Spleen (tissue), 11 donors: ENCODE results near the gene OR8K3. TPM values are rescaled to one million over a fixed set of nuclear protein-coding genes. Genes with fewer than 3 reads are reported as not detected.

Experiments
- DNase-seq: peaks from one replicate; pipeline ENCODE4 v3.0.0-alpha.2; 2020
- H3K27ac ChIP-seq, 8 donors: fragments of 200-600 bp; sonication (generic) in 7 of 8; 1 replicate in 4 of 8; 2 replicates in 4 of 8; pipeline versions ENCODE4 v1.5.0 to v1.8.0; 2016 to 2021; ENCODE audit warnings: inconsistent platforms in 4 of 8, mild to moderate bottlenecking in 4 of 8, moderate library complexity in 1 of 8
- H3K27me3 ChIP-seq, 7 donors: fragments of 200-600 bp; sonication (generic) in 6 of 7; replicated peaks in 1 of 7; 1 replicate in 4 of 7; 2 replicates in 3 of 7; pipeline versions ENCODE4 v1.5.0 to v1.8.0; 2016 to 2021; ENCODE audit warnings: inconsistent platforms in 3 of 7, mild to moderate bottlenecking in 1 of 7
- H3K36me3 ChIP-seq, 6 donors: fragments of 200-600 bp; sonication (generic) in 5 of 6; 1 replicate in 4 of 6; 2 replicates in 2 of 6; pipeline versions ENCODE4 v1.5.0 to v1.8.0; 2016 to 2021; ENCODE audit warnings: inconsistent platforms in 2 of 6
- H3K4me1 ChIP-seq, 6 donors: fragments of 200-600 bp; sonication (generic) in 5 of 6; 1 replicate in 3 of 6; 2 replicates in 3 of 6; pipeline versions ENCODE4 v1.5.0 to v1.8.0; 2016 to 2021; ENCODE audit warnings: inconsistent platforms in 3 of 6
- H3K4me3 ChIP-seq, 8 donors: fragments of 200-600 bp; sonication (generic) in 7 of 8; 1 replicate in 4 of 8; 2 replicates in 4 of 8; pipeline versions ENCODE4 v1.5.0 to v1.8.0; 2016 to 2021; ENCODE audit warnings: inconsistent platforms in 4 of 8, mild to moderate bottlenecking in 4 of 8, moderate library complexity in 2 of 8
- H3K9me3 ChIP-seq, 8 donors: fragments of 200-600 bp; sonication (generic) in 7 of 8; 1 replicate in 4 of 8; 2 replicates in 4 of 8; pipeline versions ENCODE4 v1.5.0 to v1.8.0; 2016 to 2021; ENCODE audit warnings: inconsistent platforms in 4 of 8
- CTCF ChIP-seq, 11 experiments: fragments of 200-600 bp in 7 of 11; fragments of 450-650 bp in 4 of 11; sonication (generic) in 4 of 11; IDR thresholded peaks in 8 of 11; conservative IDR thresholded peaks in 3 of 11; 1 replicate in 7 of 11; 2 replicates in 4 of 11; pipeline versions ENCODE4 v1.4.0 to v1.8.0; 2016 to 2021; ENCODE audit warnings: antibody characterized with exemption in 11 of 11, inconsistent platforms in 4 of 11, mild to moderate bottlenecking in 1 of 11
- POLR2A ChIP-seq, 3 donors: fragments of 450-650 bp; IDR thresholded peaks; one replicate each; pipeline ENCODE4 v1.5.1; 2017; ENCODE audit warnings: antibody characterized with exemption in 3 of 3, mild to moderate bottlenecking in 1 of 3
- POLR2AphosphoS5 ChIP-seq, 3 donors: sonication (generic); formaldehyde crosslinking; IDR thresholded peaks; one replicate each; pipeline ENCODE4 v1.5.1; 2017; ENCODE audit warnings: antibody characterized with exemption in 3 of 3
- WGBS, 5 donors: extraction: QIAGEN DNeasy Blood & Tissue Kit in 3 of 5; methylation state at CpG; one replicate each; pipeline versions ENCODE4 v1.1.5 to v1.1.7; 2013 to 2018; 5-methylcytosine and 5-hydroxymethylcytosine counted together
- intact Hi-C: fragments of 100-400 bp; cut with DNase I; formaldehyde crosslinking; loops from one replicate; pipeline ENCODE4 v1.15.0; 2023; ENCODE audit warnings: low total_unique reads
- polyA plus RNA-seq, 3 donors: library from polyadenylated mRNA; stranded (reverse); fragments of 200-250 nt; gene quantifications; one replicate each; pipeline ENCODE4 v1.2.1, GENCODE V29; 2013
- total RNA-seq, 7 donors: library from RNA; depleted of rRNA in 3 of 7; stranded (reverse); fragments of >200 nt in 3 of 7; fragmentation: NEBNext Ultra II Directional in 4 of 7; extraction: Animal tissue kit (Norgen Biotek cat#: 25700) in 4 of 7; gene quantifications; one replicate each; pipeline versions ENCODE4 v1.1.0 to v1.2.1, GENCODE V29; 2016 to 2021
- donor health status: healthy with polysubstance abuse.
- donor health status: DM: no; HTN: no; CAD: no; lungs with moderate emphysema.
- donor health status: DM: no; HTN: no; CAD: no.
- donor health status: Bipolar disorder and iron deficiency.
- donor health status: healthy.
- donor health status: DM: no; HTN: no; CAD: no.
- donor health status: DM: yes; HTN: yes; CAD: no.

The OR8K3 gene
- total and polyA plus RNA-seq, 10 donors, result not detected

GRCh38 chr11:56296898-56297297 lies 18.0 kb upstream of the OR8K3 start:
- Histone ChIP-seq H3K4me3 (no peak overlapping the region), H3K9me3 (peaks cover 0 to 19% (median 0%) of the 10 kb centered on the region in 8 donors), H3K36me3 (no peaks in the 10 kb centered on the region), H3K4me1 (no peaks in the 10 kb centered on the region), H3K27me3 (no peaks in the 10 kb centered on the region), H3K27ac (no peak overlapping the region)
- intact Hi-C loops, result no loop called here
- TF ChIP-seq POLR2AphosphoS5 (IDR thresholded peaks at IDR 0.05) (no peak), POLR2A (IDR thresholded peaks at IDR 0.05) (no peak), CTCF (IDR thresholded peaks at IDR 0.05 in 8 of 11, conservative IDR thresholded peaks at IDR 0.05 in 3 of 11) (no peak)
- 83 to 90% (median 85%) methylated on average over 4 of the region's 4 CpGs for WGBS, 5 donors
- no peak for DNase-seq

DNA sequence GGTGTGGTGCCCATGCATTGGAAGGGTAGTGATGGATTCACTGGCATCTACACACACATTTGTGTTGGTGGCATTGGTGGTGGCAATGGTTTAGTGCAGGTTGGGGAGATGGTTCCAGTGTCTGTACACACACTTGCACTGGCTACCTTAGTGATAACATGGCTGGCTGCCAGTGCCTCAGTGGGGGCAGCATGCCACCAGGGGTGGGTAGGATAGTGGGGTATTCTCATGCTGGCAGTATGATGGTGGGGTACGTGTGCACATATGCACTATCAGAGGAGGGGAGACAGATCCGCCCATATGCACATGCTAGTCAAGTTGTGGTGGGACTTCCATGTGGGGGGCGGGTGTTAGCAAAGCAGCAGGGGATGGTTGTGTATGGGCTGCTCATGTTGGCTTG lies 7.1 kb upstream of the OR8K3 start:
- WGBS, 5 donors, result 76 to 96% (median 90%) methylated on average over 3 of the region's 3 CpGs
- H3K36me3 ChIP-seq, result no peaks in the 10 kb centered on the region
- intact Hi-C loops, result no loop called here

DNA sequence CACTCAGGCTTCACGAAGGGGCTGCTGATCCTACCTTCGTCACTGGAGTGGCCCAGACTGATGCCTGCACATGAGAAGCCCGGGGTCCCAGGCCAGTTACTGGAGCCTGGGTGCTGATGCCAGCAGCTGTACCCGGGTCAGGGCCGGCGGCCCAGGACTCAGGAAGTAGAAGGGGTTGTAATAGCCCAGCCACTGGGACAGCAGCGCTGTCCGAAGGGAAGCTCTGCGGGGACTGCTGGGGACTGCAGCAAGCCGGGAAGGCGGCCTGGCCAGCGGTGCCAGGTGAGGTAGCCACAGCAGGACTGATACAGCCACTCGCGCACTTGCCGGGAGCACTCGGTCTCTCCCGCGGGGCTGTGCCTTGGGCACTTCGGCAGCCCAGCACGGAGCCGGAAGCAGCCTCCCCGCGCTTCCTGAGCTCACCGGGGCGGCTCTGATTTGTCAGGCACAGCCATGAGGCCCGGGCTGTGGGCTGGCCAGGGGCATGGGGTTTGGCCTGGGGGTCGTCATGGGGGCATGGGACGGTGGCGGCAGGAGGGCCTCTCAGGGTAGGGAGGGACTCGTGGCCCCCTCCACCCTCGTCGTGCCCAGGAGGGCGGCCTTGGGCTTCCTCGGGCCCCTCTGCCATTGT lies 17.0 kb downstream of the OR8K3 start:
- Histone ChIP-seq H3K27me3 (no peaks in the 10 kb centered on the region), H3K36me3 (no peaks in the 10 kb centered on the region), H3K27ac (no peak overlapping the region), H3K9me3 (peaks cover 0 to 41% (median 10%) of the 10 kb centered on the region in 8 donors), H3K4me1 (no peaks in the 10 kb centered on the region), H3K4me3 (no peak overlapping the region)
- WGBS, 5 donors, result 85 to 92% (median 88%) methylated on average over 19 to 34 of the region's 34 CpGs
- no peak for TF ChIP-seq POLR2A (IDR thresholded peaks at IDR 0.05)
- no peak for TF ChIP-seq CTCF (IDR thresholded peaks at IDR 0.05 in 8 of 11, conservative IDR thresholded peaks at IDR 0.05 in 3 of 11)
- no peak for TF ChIP-seq POLR2AphosphoS5 (IDR thresholded peaks at IDR 0.05)
- no peak for DNase-seq
- intact Hi-C loops, result no loop called here

More for the DNA sequence above, 7.1 kb upstream of the OR8K3 start:
- Histone ChIP-seq H3K4me3 (no peak overlapping the region), H3K9me3 (peaks cover 0 to 54% (median 30%) of the 10 kb centered on the region in 8 donors), H3K27me3 (no peaks in the 10 kb centered on the region), H3K4me1 (no peaks in the 10 kb centered on the region), H3K27ac (no peak overlapping the region)
- TF ChIP-seq POLR2A (IDR thresholded peaks at IDR 0.05) (no peak), POLR2AphosphoS5 (IDR thresholded peaks at IDR 0.05) (no peak), CTCF (IDR thresholded peaks at IDR 0.05 in 8 of 11, conservative IDR thresholded peaks at IDR 0.05 in 3 of 11) (no peak)
- DNase-seq, result no peak

DNA sequence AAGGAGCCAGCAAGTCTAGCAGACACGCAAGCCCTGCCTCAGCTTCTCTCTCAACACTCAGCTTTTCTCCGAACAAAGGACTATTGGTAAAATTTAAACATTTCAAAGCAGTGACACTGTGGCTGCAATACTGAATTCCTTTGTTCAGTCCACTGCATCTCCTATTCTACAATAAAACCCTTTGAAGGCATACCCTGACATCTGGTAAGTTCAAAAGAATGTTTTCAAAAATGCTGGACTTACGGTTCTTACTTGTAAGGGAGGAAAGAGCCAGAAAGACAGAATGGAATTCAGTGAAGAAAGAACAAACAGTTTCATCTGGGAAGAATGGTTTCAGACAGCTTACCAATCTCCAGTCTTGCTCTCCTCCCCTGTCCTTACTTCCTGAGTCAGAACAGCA lies 18.2 kb downstream of the OR8K3 start:
- no peak overlapping the region for H3K4me3 ChIP-seq
- no peaks in the 10 kb centered on the region for H3K27me3 ChIP-seq
- TF ChIP-seq POLR2A (IDR thresholded peaks at IDR 0.05) (no peak), POLR2AphosphoS5 (IDR thresholded peaks at IDR 0.05) (no peak), CTCF (IDR thresholded peaks at IDR 0.05 in 8 of 11, conservative IDR thresholded peaks at IDR 0.05 in 3 of 11) (no peak)
- no peak overlapping the region for H3K27ac ChIP-seq
- intact Hi-C loops, result no loop called here
- no peak for DNase-seq
- H3K36me3 ChIP-seq, result no peaks in the 10 kb centered on the region
- H3K4me1 ChIP-seq, result no peaks in the 10 kb centered on the region
- peaks cover 0 to 46% (median 14%) of the 10 kb centered on the region in 8 donors for H3K9me3 ChIP-seq
- 53 to 75% (median 65%) methylated on average over 3 of the region's 3 CpGs for WGBS, 5 donors
